Measurements from ENCODE around the gene CARD19. TPM values are rescaled to one million over a fixed set of nuclear protein-coding genes. Genes with fewer than 3 reads are reported as not detected.

The CARD19 gene
- total RNA-seq, 1 experiment from 2014 or later = 11.4 TPM

DNA sequence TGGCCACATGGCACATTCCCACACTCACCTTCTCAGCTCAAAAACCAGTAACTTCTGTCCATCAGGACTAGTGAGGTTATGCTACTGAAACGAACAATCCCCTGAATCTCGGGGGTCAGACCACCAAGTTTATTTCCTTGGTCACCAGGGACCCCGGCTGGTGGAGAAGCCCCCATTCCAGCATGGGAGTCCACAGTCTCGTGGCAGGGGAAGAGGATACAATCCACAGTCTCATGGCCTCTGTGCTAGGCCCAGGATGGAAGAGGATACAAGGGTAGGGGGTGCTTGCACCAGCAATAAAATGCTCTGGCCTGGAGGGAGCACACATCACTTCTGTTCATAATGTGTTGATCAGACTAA lies 7.4 kb upstream of the CARD19 start:
- H3K4me1 Mint-ChIP-seq (ENCODE audit: low read depth, unreplicated experiment) = no peaks in the 10 kb centered on the region
- Histone ChIP-seq H3K36me3 (ENCODE audit: control insufficient read depth, insufficient read depth, low read length) (no peaks in the 10 kb centered on the region), H3K9me3 (no peaks in the 10 kb centered on the region), H3K4me3 (ENCODE audit: low read depth, low read length) (no peak overlapping the region), H3K27me3 (replicated peaks; ENCODE audit: control insufficient read depth, insufficient read depth, low read length) (no peaks in the 10 kb centered on the region), H3K4me1 (no peaks in the 10 kb centered on the region)
- no peak overlapping the region for H3K27ac Mint-ChIP-seq (ENCODE audit: unreplicated experiment)
- TF ChIP-seq, protein P1, sequence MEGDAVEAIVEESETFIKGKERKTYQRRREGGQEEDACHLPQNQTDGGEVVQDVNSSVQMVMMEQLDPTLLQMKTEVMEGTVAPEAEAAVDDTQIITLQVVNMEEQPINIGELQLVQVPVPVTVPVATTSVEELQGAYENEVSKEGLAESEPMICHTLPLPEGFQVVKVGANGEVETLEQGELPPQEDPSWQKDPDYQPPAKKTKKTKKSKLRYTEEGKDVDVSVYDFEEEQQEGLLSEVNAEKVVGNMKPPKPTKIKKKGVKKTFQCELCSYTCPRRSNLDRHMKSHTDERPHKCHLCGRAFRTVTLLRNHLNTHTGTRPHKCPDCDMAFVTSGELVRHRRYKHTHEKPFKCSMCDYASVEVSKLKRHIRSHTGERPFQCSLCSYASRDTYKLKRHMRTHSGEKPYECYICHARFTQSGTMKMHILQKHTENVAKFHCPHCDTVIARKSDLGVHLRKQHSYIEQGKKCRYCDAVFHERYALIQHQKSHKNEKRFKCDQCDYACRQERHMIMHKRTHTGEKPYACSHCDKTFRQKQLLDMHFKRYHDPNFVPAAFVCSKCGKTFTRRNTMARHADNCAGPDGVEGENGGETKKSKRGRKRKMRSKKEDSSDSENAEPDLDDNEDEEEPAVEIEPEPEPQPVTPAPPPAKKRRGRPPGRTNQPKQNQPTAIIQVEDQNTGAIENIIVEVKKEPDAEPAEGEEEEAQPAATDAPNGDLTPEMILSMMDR (IDR thresholded peaks at IDR 0.05; ENCODE audit: insufficient read depth in 1 of 2, low read depth in 1 of 2, low read length in 1 of 2, severe bottlenecking in 1 of 2, unreplicated experiment in 1 of 2) = no peak
- POLR2A ChIA-PET = no interaction called here
- H3K9me3 Mint-ChIP-seq (ENCODE audit: unreplicated experiment) = no peaks in the 10 kb centered on the region
- no peak for DNase-seq
- no peaks in the 10 kb centered on the region for H3K27me3 Mint-ChIP-seq (ENCODE audit: insufficient read depth, unreplicated experiment)
- intact Hi-C loops (cut with micrococcal nuclease; ENCODE audit: unreplicated experiment) = no loop called here
- CTCF ChIA-PET = no interaction called here
- BruUV-seq (replicated peaks) = no TSS peak
- no peaks in the 10 kb centered on the region for H3K36me3 Mint-ChIP-seq (ENCODE audit: insufficient read depth, unreplicated experiment)
- no peak overlapping the region for H3K4me3 Mint-ChIP-seq (ENCODE audit: unreplicated experiment)

DNA sequence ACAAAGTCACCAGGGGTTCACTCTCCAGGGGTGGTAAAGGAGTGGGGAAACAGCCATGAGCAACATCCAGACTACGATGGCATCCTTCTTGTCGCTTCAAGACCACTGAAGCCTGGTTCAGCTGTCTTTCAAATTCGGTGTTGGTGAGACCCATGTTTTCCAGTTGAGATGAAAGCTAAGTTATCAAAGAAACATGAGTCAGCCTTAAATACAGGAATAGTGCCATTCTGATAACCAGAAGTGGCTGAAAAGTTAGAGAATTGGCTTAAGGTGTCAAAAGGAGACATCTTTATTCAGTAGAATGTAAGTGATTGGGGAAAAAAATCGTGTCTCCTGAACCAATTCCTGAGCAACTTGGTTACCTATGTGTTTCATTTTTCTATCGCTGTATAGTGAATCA lies 7.0 kb upstream of the CARD19 start:
- ChIA-PET CTCF (no interaction called here), POLR2A (no interaction called here)
- Histone ChIP-seq H3K27me3 (replicated peaks; ENCODE audit: control insufficient read depth, insufficient read depth, low read length) (no peaks in the 10 kb centered on the region), H3K36me3 (ENCODE audit: control insufficient read depth, insufficient read depth, low read length) (no peaks in the 10 kb centered on the region), H3K4me3 (ENCODE audit: low read depth, low read length) (no peak overlapping the region), H3K4me1 (no peaks in the 10 kb centered on the region), H3K9me3 (no peaks in the 10 kb centered on the region)
- no peak overlapping the region for H3K4me3 Mint-ChIP-seq (ENCODE audit: unreplicated experiment)
- no peaks in the 10 kb centered on the region for H3K36me3 Mint-ChIP-seq (ENCODE audit: insufficient read depth, unreplicated experiment)
- DNase-seq = no peak
- H3K27ac Mint-ChIP-seq (ENCODE audit: unreplicated experiment) = no peak overlapping the region
- TF ChIP-seq, protein P1 (IDR thresholded peaks at IDR 0.05; ENCODE audit: insufficient read depth in 1 of 2, low read depth in 1 of 2, low read length in 1 of 2, severe bottlenecking in 1 of 2, unreplicated experiment in 1 of 2) = no peak
- no TSS peak for BruUV-seq (replicated peaks)
- intact Hi-C loops (cut with micrococcal nuclease; ENCODE audit: unreplicated experiment) = no loop called here
- H3K4me1 Mint-ChIP-seq (ENCODE audit: low read depth, unreplicated experiment) = no peaks in the 10 kb centered on the region
- H3K9me3 Mint-ChIP-seq (ENCODE audit: unreplicated experiment) = no peaks in the 10 kb centered on the region
- no peaks in the 10 kb centered on the region for H3K27me3 Mint-ChIP-seq (ENCODE audit: insufficient read depth, unreplicated experiment)

DNA sequence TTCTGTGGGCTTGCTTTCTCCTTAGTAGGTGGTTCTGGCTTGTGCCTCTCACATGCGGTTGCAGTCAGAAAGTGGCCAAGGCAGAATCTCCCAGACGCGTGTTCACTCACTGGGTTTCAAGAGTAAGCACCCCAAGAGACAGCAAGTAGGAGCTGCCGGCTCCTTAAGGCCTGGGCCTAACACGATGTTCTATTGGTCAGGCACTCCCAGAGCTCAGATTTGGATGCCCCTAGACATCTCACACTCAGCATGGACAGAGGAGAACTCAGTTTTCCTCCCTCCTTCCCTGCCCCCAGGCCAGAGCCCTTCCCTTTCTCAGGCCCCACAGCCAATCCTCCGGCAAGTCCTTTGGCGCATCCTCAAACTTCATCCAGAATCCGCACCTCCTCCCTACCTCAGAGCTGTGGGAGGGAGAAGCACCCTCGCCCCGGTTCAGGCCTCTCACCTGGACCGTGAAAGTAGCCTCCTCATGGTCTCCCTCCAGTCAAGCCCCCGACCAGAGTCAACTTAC lies 6.5 kb upstream of the CARD19 start:
- Histone ChIP-seq H3K4me3 (ENCODE audit: low read depth, low read length) (no peak overlapping the region), H3K4me1 (no peaks in the 10 kb centered on the region; the same call in 1 of the 2 replicates), H3K27me3 (replicated peaks; ENCODE audit: control insufficient read depth, insufficient read depth, low read length) (no peaks in the 10 kb centered on the region), H3K9me3 (no peaks in the 10 kb centered on the region), H3K36me3 (ENCODE audit: control insufficient read depth, insufficient read depth, low read length) (no peaks in the 10 kb centered on the region)
- no peaks in the 10 kb centered on the region for H3K27me3 Mint-ChIP-seq (ENCODE audit: insufficient read depth, unreplicated experiment)
- ChIA-PET CTCF (no interaction called here), POLR2A (no interaction called here)
- TF ChIP-seq, protein P1 (IDR thresholded peaks at IDR 0.05; ENCODE audit: insufficient read depth in 1 of 2, low read depth in 1 of 2, low read length in 1 of 2, severe bottlenecking in 1 of 2, unreplicated experiment in 1 of 2) = no peak
- H3K27ac Mint-ChIP-seq (ENCODE audit: unreplicated experiment) = no peak overlapping the region
- H3K4me1 Mint-ChIP-seq (ENCODE audit: low read depth, unreplicated experiment) = no peaks in the 10 kb centered on the region
- no peak overlapping the region for H3K4me3 Mint-ChIP-seq (ENCODE audit: unreplicated experiment)
- H3K36me3 Mint-ChIP-seq (ENCODE audit: insufficient read depth, unreplicated experiment) = no peaks in the 10 kb centered on the region
- H3K9me3 Mint-ChIP-seq (ENCODE audit: unreplicated experiment) = no peaks in the 10 kb centered on the region
- intact Hi-C loops (cut with micrococcal nuclease; ENCODE audit: unreplicated experiment) = no loop called here
- DNase-seq = no peak
- no TSS peak for BruUV-seq (replicated peaks)
